ENCODE results near the gene RBM47. TPM values are rescaled to one million over a fixed set of nuclear protein-coding genes. Genes with fewer than 3 reads are reported as not detected.
A peak's percentile ranks its signal among the peaks of the same experiment; 100 is the strongest.
"Not testable (repeated sequence)": the region's sequence is repeated elsewhere in the genome, so short reads cannot be mapped to it uniquely, and the experiment has no call there.

The RBM47 gene
- total RNA-seq, 1 experiment from 2014 or later, result 70.3 TPM

DNA sequence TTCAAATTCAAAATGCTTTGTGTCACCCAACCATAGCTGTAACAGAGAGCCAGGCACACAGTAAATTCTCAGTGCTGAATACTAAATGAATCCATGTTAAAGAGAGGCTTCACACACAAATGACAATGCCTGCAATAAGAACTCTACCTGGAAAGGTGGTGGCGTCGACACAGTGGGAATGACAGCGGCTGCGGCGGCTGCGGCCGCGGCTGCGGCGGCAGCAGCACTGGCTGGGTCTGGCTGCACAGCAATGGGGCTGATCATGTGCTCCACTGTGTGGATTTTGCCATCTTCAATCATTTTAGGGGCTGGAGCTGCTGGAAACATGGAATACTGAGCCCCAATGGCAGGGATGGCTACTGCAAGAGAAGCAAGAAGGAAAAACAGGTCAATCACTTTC, 197.2 kb downstream of the RBM47 start:
- no peak overlapping the region for H4K5ac ChIP-seq (ENCODE audit: insufficient read length, low read depth, low read length)
- no peak overlapping the region for H3K23ac ChIP-seq (ENCODE audit: insufficient read length, low read depth, low read length)
- no peak overlapping the region for H2AK5ac ChIP-seq (ENCODE audit: insufficient read length, low read length)
- no peaks in the 10 kb centered on the region for H4K20me1 ChIP-seq (ENCODE audit: control insufficient read depth, insufficient read depth, insufficient read length)
- no peak overlapping the region for H2BK20ac ChIP-seq (ENCODE audit: low read depth, low read length, poor library complexity, severe bottlenecking)
- H3K18ac ChIP-seq (ENCODE audit: insufficient read length, low read depth, low read length), result no peak overlapping the region
- no peak overlapping the region for H3K4ac ChIP-seq (ENCODE audit: low read depth, low read length)
- no peak overlapping the region for H4K91ac ChIP-seq (ENCODE audit: insufficient read length, low read depth, low read length)
- 0 out of 2 replicates have a peak, but pooled peaks cover 2% of the 10 kb centered on the region for H3K79me2 ChIP-seq (ENCODE audit: insufficient read depth, low read length)
- no peak for DNase-seq
- no peak overlapping the region for H3K4me2 ChIP-seq (ENCODE audit: insufficient read depth, insufficient read length, low read length)
- Mint-ChIP-seq H3K27me3 (ENCODE audit: low read depth) (0 out of 2 replicates have a peak, but pooled peaks cover 2% of the 10 kb centered on the region), H3K9me3 (no peaks in the 10 kb centered on the region; a peak in 2 of 5 replicates), H3K27ac (peak overlapping the region in 1 of 3 experiments; percentile 81; a peak in 1 of 7 replicates), H3K4me1 (peaks cover 23 to 26% of the 10 kb centered on the region in 2 experiments), H3K4me3 (no peak overlapping the region), H3K36me3 (ENCODE audit: insufficient read depth in 1 of 3, low read depth in 3 of 3) (peaks cover 26 to 64% (median 54%) of the 10 kb centered on the region in 3 experiments)
- no peak overlapping the region for H3T11ph ChIP-seq (ENCODE audit: low read length)
- WGBS (ENCODE audit: extremely low coverage, insufficient read length, low lambda C conversion rate), result no CpG with 5 or more reads among the region's 10 CpGs
- H2AFZ ChIP-seq (ENCODE audit: low read length), result no peak overlapping the region
- H4K8ac ChIP-seq (replicated peaks; ENCODE audit: insufficient read length, low read depth, low read length), result no peak overlapping the region
- H3K14ac ChIP-seq (ENCODE audit: insufficient read depth, low read length), result no peak overlapping the region
- no peaks in the 10 kb centered on the region for H3K79me1 ChIP-seq (ENCODE audit: insufficient read depth, low read depth, low read length, poor library complexity, severe bottlenecking)
- no peaks in the 10 kb centered on the region; the same call in 1 of the 2 replicates for H3K4me1 ChIP-seq (ENCODE audit: insufficient read depth, low read length)
- no peak overlapping the region for H2BK5ac ChIP-seq (ENCODE audit: insufficient read length, low read length)
- H3K56ac ChIP-seq (ENCODE audit: insufficient read length, low read depth, low read length), result no peak overlapping the region
- H2BK15ac ChIP-seq (ENCODE audit: low read depth, low read length), result no peak overlapping the region
- no peaks in the 10 kb centered on the region for H3K9me3 ChIP-seq (ENCODE audit: control insufficient read depth, low read depth, low read length)
- TF ChIP-seq, protein P1, sequence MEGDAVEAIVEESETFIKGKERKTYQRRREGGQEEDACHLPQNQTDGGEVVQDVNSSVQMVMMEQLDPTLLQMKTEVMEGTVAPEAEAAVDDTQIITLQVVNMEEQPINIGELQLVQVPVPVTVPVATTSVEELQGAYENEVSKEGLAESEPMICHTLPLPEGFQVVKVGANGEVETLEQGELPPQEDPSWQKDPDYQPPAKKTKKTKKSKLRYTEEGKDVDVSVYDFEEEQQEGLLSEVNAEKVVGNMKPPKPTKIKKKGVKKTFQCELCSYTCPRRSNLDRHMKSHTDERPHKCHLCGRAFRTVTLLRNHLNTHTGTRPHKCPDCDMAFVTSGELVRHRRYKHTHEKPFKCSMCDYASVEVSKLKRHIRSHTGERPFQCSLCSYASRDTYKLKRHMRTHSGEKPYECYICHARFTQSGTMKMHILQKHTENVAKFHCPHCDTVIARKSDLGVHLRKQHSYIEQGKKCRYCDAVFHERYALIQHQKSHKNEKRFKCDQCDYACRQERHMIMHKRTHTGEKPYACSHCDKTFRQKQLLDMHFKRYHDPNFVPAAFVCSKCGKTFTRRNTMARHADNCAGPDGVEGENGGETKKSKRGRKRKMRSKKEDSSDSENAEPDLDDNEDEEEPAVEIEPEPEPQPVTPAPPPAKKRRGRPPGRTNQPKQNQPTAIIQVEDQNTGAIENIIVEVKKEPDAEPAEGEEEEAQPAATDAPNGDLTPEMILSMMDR (conservative IDR thresholded peaks at IDR 0.05), result no peak
- H3K9ac ChIP-seq (ENCODE audit: extremely low read depth, insufficient read length, low read length), result no peak overlapping the region
- no peak overlapping the region for H2BK120ac ChIP-seq (ENCODE audit: low read depth, low read length, poor library complexity, severe bottlenecking)
- no peaks in the 10 kb centered on the region for H3K23me2 ChIP-seq (ENCODE audit: insufficient read length, low read depth, low read length, poor library complexity, severe bottlenecking)
- H3K27me3 ChIP-seq (ENCODE audit: insufficient read depth, low read length), result no peaks in the 10 kb centered on the region
- H3K27ac ChIP-seq (ENCODE audit: insufficient read length, low read depth, low read length), result no peak overlapping the region
- H2BK12ac ChIP-seq (ENCODE audit: insufficient read length, low read depth, low read length), result no peak overlapping the region

DNA sequence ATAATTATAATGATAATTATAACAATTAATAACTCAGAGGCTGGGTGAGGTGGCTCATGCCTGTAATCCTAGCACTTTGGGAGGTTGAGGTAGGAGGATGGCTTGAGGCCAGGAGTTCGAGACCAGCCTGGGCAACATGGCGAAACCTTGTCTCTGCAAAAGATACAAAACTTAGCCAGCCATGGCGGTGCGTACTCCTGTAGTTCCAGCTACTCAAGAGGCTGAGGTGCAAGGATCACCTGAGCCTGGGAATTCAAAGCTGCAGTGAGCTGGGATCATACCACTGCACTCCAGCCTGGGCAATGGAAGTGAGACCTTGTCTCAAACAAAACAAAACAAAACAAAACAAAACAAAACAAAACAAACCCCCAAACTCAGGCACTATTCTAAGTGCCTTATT, 201.8 kb downstream of the RBM47 start:
- H3K27ac ChIP-seq (ENCODE audit: insufficient read length, low read depth, low read length); H3K9ac ChIP-seq (ENCODE audit: extremely low read depth, insufficient read length, low read length); H4K5ac ChIP-seq (ENCODE audit: insufficient read length, low read depth, low read length); DNase-seq; H2AFZ ChIP-seq (ENCODE audit: low read length); H3K4me2 ChIP-seq (ENCODE audit: insufficient read depth, insufficient read length, low read length); H3K4me1 Mint-ChIP-seq; H3K79me2 ChIP-seq (ENCODE audit: insufficient read depth, low read length); H3K9me3 ChIP-seq (ENCODE audit: control insufficient read depth, low read depth, low read length); H3K4ac ChIP-seq (ENCODE audit: low read depth, low read length); H3K18ac ChIP-seq (ENCODE audit: insufficient read length, low read depth, low read length); H3K4me1 ChIP-seq (ENCODE audit: insufficient read depth, low read length); H3K9me3 Mint-ChIP-seq; H3K27me3 Mint-ChIP-seq (ENCODE audit: low read depth); H3K4me3 Mint-ChIP-seq; H4K20me1 ChIP-seq (ENCODE audit: control insufficient read depth, insufficient read depth, insufficient read length); H3K56ac ChIP-seq (ENCODE audit: insufficient read length, low read depth, low read length); H3K23me2 ChIP-seq (ENCODE audit: insufficient read length, low read depth, low read length, poor library complexity, severe bottlenecking); H2BK5ac ChIP-seq (ENCODE audit: insufficient read length, low read length); H2BK20ac ChIP-seq (ENCODE audit: low read depth, low read length, poor library complexity, severe bottlenecking); H3K79me1 ChIP-seq (ENCODE audit: insufficient read depth, low read depth, low read length, poor library complexity, severe bottlenecking); H3K23ac ChIP-seq (ENCODE audit: insufficient read length, low read depth, low read length); H3K14ac ChIP-seq (ENCODE audit: insufficient read depth, low read length); H2AK5ac ChIP-seq (ENCODE audit: insufficient read length, low read length); H3T11ph ChIP-seq (ENCODE audit: low read length); H3K27me3 ChIP-seq (ENCODE audit: insufficient read depth, low read length); H4K91ac ChIP-seq (ENCODE audit: insufficient read length, low read depth, low read length); H2BK12ac ChIP-seq (ENCODE audit: insufficient read length, low read depth, low read length); H4K8ac ChIP-seq (replicated peaks; ENCODE audit: insufficient read length, low read depth, low read length); H2BK120ac ChIP-seq (ENCODE audit: low read depth, low read length, poor library complexity, severe bottlenecking); H2BK15ac ChIP-seq (ENCODE audit: low read depth, low read length); H3K27ac Mint-ChIP-seq: not testable (repeated sequence)
- WGBS (ENCODE audit: extremely low coverage, insufficient read length, low lambda C conversion rate), result no CpG with 5 or more reads among the region's 4 CpGs
- peaks cover 34 to 73% (median 50%) of the 10 kb centered on the region in 3 experiments for H3K36me3 Mint-ChIP-seq (ENCODE audit: insufficient read depth in 1 of 3, low read depth in 3 of 3)

Data from H9 (cell line).